ENCODE results near the gene NAA60. TPM values are rescaled to one million over a fixed set of nuclear protein-coding genes. Genes with fewer than 3 reads are reported as not detected.

The NAA60 gene
- total RNA-seq, 1 donor from 2014 or later = 75.5 TPM

DNA sequence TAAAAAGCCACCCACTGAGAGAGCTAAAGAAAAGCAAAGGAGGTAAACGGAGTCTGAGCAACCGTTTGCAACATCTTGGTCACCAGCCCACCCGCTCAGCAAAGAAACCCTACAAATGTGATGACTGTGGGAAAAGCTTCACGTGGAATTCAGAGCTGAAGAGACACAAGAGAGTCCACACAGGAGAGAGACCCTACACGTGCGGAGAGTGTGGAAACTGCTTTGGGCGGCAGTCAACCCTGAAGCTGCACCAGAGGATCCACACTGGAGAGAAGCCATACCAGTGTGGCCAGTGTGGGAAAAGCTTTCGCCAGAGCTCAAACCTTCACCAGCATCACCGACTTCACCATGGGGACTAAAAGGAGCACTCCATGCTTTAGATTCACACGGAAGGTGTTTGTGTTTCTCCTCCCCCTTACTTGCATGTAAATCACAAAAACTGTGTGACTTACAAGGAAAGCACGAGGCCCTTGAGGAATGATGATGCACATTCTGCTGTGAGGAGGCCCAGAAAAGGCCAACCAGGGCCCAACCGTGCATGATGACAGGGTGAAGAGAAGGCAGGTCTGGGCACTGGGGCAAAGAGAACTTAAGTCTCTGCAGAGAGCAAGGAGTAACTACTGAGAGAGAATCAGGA lies 34.8 kb upstream of the NAA60 start:
- H3K9me3 Mint-ChIP-seq (ENCODE audit: unreplicated experiment) = peaks cover 24% of the 10 kb centered on the region
- peaks cover 79% of the 10 kb centered on the region for H3K36me3 Mint-ChIP-seq (ENCODE audit: low read depth, unreplicated experiment)
- H3K27ac Mint-ChIP-seq (ENCODE audit: unreplicated experiment) = no peak overlapping the region
- H3K4me3 Mint-ChIP-seq (ENCODE audit: unreplicated experiment) = peak overlapping the region; percentile 80
- H3K27me3 Mint-ChIP-seq (ENCODE audit: unreplicated experiment) = peaks cover 11% of the 10 kb centered on the region
- no peak for DNase-seq (ENCODE audit: low spot score)
- H3K4me1 Mint-ChIP-seq (ENCODE audit: unreplicated experiment) = peaks cover 1% of the 10 kb centered on the region
- TF ChIP-seq, protein P1, sequence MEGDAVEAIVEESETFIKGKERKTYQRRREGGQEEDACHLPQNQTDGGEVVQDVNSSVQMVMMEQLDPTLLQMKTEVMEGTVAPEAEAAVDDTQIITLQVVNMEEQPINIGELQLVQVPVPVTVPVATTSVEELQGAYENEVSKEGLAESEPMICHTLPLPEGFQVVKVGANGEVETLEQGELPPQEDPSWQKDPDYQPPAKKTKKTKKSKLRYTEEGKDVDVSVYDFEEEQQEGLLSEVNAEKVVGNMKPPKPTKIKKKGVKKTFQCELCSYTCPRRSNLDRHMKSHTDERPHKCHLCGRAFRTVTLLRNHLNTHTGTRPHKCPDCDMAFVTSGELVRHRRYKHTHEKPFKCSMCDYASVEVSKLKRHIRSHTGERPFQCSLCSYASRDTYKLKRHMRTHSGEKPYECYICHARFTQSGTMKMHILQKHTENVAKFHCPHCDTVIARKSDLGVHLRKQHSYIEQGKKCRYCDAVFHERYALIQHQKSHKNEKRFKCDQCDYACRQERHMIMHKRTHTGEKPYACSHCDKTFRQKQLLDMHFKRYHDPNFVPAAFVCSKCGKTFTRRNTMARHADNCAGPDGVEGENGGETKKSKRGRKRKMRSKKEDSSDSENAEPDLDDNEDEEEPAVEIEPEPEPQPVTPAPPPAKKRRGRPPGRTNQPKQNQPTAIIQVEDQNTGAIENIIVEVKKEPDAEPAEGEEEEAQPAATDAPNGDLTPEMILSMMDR (IDR thresholded peaks at IDR 0.05; ENCODE audit: unreplicated experiment) = no peak

DNA sequence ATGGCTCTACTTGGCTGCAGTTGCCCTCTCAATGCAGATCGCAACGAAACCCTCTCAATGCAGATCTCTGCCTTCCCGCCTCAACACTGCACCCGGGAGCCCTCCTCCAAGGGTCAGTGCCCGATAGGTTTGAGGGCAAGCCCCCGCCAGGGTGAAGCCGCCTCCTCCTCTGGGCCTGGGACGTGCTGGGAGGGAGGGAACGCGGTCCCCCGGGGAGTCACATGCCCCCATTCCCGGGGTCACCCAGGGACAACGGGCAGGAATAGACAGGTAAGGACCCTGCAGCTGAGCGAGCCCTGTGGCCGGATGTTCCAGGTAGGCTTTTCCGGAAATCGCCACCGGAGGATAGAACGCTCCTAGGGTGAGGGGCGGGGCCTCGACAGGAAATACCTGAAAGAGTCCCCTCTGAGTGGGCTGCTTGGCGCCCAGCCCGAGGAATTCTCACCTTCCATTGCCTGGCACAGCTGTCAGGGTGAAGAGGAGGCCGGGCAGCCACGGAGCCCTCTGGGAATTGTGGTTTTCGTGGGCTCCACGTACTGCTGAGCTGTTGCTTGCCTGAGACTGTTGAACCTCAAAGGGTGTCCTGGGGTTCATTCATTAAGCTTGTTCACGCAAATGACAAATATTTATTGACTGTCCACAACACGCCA lies 29.6 kb upstream of the NAA60 start:
- no peaks in the 10 kb centered on the region for H3K4me1 Mint-ChIP-seq (ENCODE audit: unreplicated experiment)

DNA sequence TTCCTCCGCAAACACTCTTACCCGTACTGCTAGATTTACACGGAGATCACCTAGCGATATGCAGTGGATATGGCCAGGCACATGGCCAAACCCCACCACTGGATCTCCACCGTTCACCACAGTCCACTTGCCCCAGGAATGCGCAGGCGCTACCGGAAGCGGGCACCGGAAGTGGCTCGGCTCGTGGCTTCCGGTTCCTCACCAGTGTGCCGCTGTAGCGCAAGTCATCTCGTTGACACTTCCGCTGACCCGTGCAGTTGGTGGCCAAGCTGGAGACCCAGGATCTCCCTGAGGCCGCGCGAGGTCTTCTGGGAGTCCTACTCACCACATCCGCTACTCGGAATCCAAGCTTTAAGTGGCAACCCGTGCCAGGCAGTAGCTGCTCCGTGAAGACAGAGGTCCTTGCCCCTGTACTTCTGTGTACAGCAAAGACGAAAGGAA lies 11.7 kb upstream of the NAA60 start:
- no peaks in the 10 kb centered on the region for H3K9me3 Mint-ChIP-seq (ENCODE audit: unreplicated experiment)
- H3K27ac Mint-ChIP-seq (ENCODE audit: unreplicated experiment) = no peak overlapping the region
- no peaks in the 10 kb centered on the region for H3K27me3 Mint-ChIP-seq (ENCODE audit: unreplicated experiment)
- no peaks in the 10 kb centered on the region for H3K4me1 Mint-ChIP-seq (ENCODE audit: unreplicated experiment)
- TF ChIP-seq, protein P1 (IDR thresholded peaks at IDR 0.05; ENCODE audit: unreplicated experiment) = no peak
- peaks cover 8% of the 10 kb centered on the region for H3K36me3 Mint-ChIP-seq (ENCODE audit: low read depth, unreplicated experiment)
- H3K4me3 Mint-ChIP-seq (ENCODE audit: unreplicated experiment) = no peak overlapping the region
- DNase-seq (ENCODE audit: low spot score) = no peak

More for the DNA sequence above, 29.6 kb upstream of the NAA60 start:
- TF ChIP-seq, protein P1 (IDR thresholded peaks at IDR 0.05; ENCODE audit: unreplicated experiment) = no peak
- peaks cover 47% of the 10 kb centered on the region for H3K36me3 Mint-ChIP-seq (ENCODE audit: low read depth, unreplicated experiment)
- H3K4me3 Mint-ChIP-seq (ENCODE audit: unreplicated experiment) = no peak overlapping the region
- H3K27ac Mint-ChIP-seq (ENCODE audit: unreplicated experiment) = no peak overlapping the region
- no peak for DNase-seq (ENCODE audit: low spot score)
- peaks cover 6% of the 10 kb centered on the region for H3K27me3 Mint-ChIP-seq (ENCODE audit: unreplicated experiment)
- H3K9me3 Mint-ChIP-seq (ENCODE audit: unreplicated experiment) = peaks cover 20% of the 10 kb centered on the region

DNA sequence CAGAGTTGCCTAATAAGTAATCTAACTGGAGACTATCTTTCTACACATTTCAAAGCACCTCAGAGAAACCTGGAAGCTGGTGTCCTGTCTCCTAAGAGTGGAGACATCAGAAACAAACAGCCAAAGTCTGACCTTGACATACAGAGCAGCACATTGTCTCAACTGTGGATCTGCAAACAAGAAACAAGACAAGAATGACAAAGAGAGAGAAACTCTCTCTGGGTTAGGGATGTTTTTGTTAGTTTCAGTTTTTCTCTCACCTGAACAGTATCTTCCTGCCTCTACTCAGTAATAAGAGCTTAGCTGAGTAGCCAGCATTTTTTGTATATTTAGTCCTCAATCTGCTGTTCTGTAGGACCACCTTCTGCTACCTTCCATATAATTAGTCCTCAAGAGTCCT lies 9.1 kb upstream of the NAA60 start:
- H3K27me3 Mint-ChIP-seq (ENCODE audit: unreplicated experiment) = no peaks in the 10 kb centered on the region
- H3K4me3 Mint-ChIP-seq (ENCODE audit: unreplicated experiment) = no peak overlapping the region
- H3K36me3 Mint-ChIP-seq (ENCODE audit: low read depth, unreplicated experiment) = peaks cover 9% of the 10 kb centered on the region
- no peak overlapping the region for H3K27ac Mint-ChIP-seq (ENCODE audit: unreplicated experiment)
- H3K4me1 Mint-ChIP-seq (ENCODE audit: unreplicated experiment) = no peaks in the 10 kb centered on the region
- no peak for DNase-seq (ENCODE audit: low spot score)
- TF ChIP-seq, protein P1 (IDR thresholded peaks at IDR 0.05; ENCODE audit: unreplicated experiment) = no peak
- H3K9me3 Mint-ChIP-seq (ENCODE audit: unreplicated experiment) = no peaks in the 10 kb centered on the region

DNA sequence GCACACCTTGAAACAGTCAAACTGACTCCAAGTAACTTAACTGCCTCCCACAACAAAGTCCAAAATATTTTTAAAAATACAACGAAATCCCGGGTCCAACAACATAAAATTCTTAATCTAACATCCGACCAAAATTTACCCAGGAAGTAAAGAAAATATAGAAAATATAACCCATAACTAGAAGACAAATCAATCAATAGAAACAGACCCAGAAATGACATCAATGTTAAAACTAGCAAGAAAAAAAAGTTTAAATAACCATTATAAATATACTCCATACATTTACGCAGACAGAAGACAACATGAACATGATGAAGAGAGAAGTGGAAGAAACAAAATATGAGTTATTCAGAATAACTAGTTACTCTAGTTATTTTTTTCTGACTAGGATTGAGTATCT lies 3.8 kb upstream of the NAA60 start:
- no peak for DNase-seq (ENCODE audit: low spot score)
- Mint-ChIP-seq H3K4me3 (ENCODE audit: unreplicated experiment) (peak overlapping the region; percentile 27), H3K27me3 (ENCODE audit: unreplicated experiment) (peaks cover 14% of the 10 kb centered on the region), H3K36me3 (ENCODE audit: low read depth, unreplicated experiment) (peaks cover 26% of the 10 kb centered on the region), H3K27ac (ENCODE audit: unreplicated experiment) (no peak overlapping the region), H3K4me1 (ENCODE audit: unreplicated experiment) (peaks cover 9% of the 10 kb centered on the region), H3K9me3 (ENCODE audit: unreplicated experiment) (no peaks in the 10 kb centered on the region)
- TF ChIP-seq, protein P1 (IDR thresholded peaks at IDR 0.05; ENCODE audit: unreplicated experiment) = no peak
